Natural killer cell (primary cell): ENCODE data around the gene ACTRT3. TPM values are rescaled to one million over a fixed set of nuclear protein-coding genes. Genes with fewer than 3 reads are reported as not detected.

Source experiments
- ATAC-seq, 3 donors: fragments of 150-1000 bp in 2 of 3; fragments of 200-7000 bp in 1 of 3; cut with Tn5 transposase; 1 replicate in 1 of 3; 2 replicates in 2 of 3; pipeline ENCODE4 v1.10.0; 2021; ENCODE audit warnings: mild to moderate bottlenecking in 2 of 3, moderate library complexity in 2 of 3
- DNase-seq, 2 donors: peaks; one replicate each; pipeline versions ENCODE4 v3.0.0 to v3.0.0-alpha.2; 2013 to 2021; ENCODE audit warnings: mixed read lengths in 1 of 2
- H3K27ac ChIP-seq: one replicate; pipeline ENCODE4 v1.5.1; 2013; ENCODE audit warnings: mild to moderate bottlenecking, low read length
- H3K27me3 ChIP-seq: one replicate; pipeline ENCODE4 v1.6.1; 2013; ENCODE audit warnings: low read length; ENCODE audit not compliant: control insufficient read depth, insufficient read depth
- H3K36me3 ChIP-seq: one replicate; pipeline ENCODE4 v1.6.1; 2013; ENCODE audit warnings: low read length; ENCODE audit not compliant: control insufficient read depth, insufficient read depth
- H3K4me1 ChIP-seq: one replicate; pipeline ENCODE4 v1.6.1; 2013; ENCODE audit warnings: low read length; ENCODE audit not compliant: control insufficient read depth, insufficient read depth
- H3K4me3 ChIP-seq: one replicate; pipeline ENCODE4 v1.5.1; 2013; ENCODE audit warnings: low read length
- H3K9me3 ChIP-seq: one replicate; pipeline ENCODE4 v1.6.1; 2013; ENCODE audit warnings: low read length; ENCODE audit not compliant: control insufficient read depth, insufficient read depth
- H3K27ac Mint-ChIP-seq, 2 donors: one replicate each; pipeline ENCODE4 v1.8.0; 2022; ENCODE audit warnings: mild to moderate bottlenecking in 2 of 2, mixed read lengths in 2 of 2, moderate library complexity in 1 of 2
- H3K27me3 Mint-ChIP-seq, 2 donors: one replicate each; pipeline ENCODE4 v1.8.0; 2022; ENCODE audit warnings: low read depth in 2 of 2, mixed read lengths in 2 of 2
- H3K36me3 Mint-ChIP-seq: one replicate; pipeline ENCODE4 v1.8.0; 2022; ENCODE audit warnings: mixed read lengths
- H3K4me1 Mint-ChIP-seq, 2 donors: one replicate each; pipeline ENCODE4 v1.8.0; 2022; ENCODE audit warnings: mixed read lengths in 2 of 2
- H3K4me3 Mint-ChIP-seq: one replicate; pipeline ENCODE4 v1.8.0; 2022; ENCODE audit warnings: mild to moderate bottlenecking, moderate library complexity, mixed read lengths
- H3K9me3 Mint-ChIP-seq, 2 donors: one replicate each; pipeline ENCODE4 v1.8.0; 2022; ENCODE audit warnings: mixed read lengths in 2 of 2
- WGBS: methylation state at CpG from one replicate; pipeline ENCODE4 v1.1.7; 2013; ENCODE audit warnings: missing lambda C conversion rate; ENCODE audit not compliant: insufficient coverage; 5-methylcytosine and 5-hydroxymethylcytosine counted together
- intact Hi-C: fragments of 100-400 bp; cut with micrococcal nuclease; formaldehyde crosslinking; loops from one replicate; pipeline ENCODE4 v1.14.2; 2022
- total RNA-seq, 4 donors: library from RNA; stranded (reverse); fragments of 120-200 nt in 1 of 4; gene quantifications; one replicate each; pipeline versions ENCODE4 v1.2.3 to v1.2.4, GENCODE V29; 2013 to 2022
- TF ChIP-seq, protein P1 (sequence below): fragments of 200-600 bp; IDR thresholded peaks from one replicate; pipeline ENCODE4 v1.8.0; 2022; ENCODE audit warnings: antibody characterized with exemption

Gene ACTRT3
- total RNA-seq, 3 donors from 2014 or later (not counting 1 experiment from before 2014, with no cell fraction given), result 0.68 TPM; not detected in 2

DNA sequence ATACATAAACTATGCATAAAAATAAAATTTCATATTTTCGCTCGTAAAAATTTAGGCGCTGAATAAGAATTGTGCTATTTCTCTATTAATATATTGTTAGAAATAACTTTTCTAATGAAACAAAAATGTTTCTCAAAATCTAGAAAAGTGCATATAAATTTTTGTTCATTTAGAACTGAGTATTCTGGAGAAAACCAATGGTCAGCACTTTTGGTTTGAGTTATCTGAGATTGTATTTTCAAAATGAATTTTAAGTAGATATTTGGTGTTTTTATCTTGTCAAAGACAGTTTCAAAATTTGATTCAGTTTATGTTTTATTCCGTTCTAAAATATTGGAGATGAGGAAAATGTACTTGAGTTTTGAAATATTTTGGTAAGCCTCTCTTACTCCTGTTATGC, 17.8 kb upstream of the ACTRT3 start:
- Mint-ChIP-seq H3K4me3 (no peak overlapping the region), H3K36me3 (peaks cover 16% of the 10 kb centered on the region), H3K4me1 (peaks cover 5 to 11% of the 10 kb centered on the region in 2 donors), H3K27ac (no peak overlapping the region), H3K9me3 (no peaks in the 10 kb centered on the region), H3K27me3 (no peaks in the 10 kb centered on the region)
- Histone ChIP-seq H3K4me1 (no peaks in the 10 kb centered on the region), H3K27me3 (no peaks in the 10 kb centered on the region), H3K4me3 (no peak overlapping the region), H3K9me3 (no peaks in the 10 kb centered on the region), H3K27ac (no peak overlapping the region), H3K36me3 (peaks cover 58% of the 10 kb centered on the region)
- TF ChIP-seq, protein P1, sequence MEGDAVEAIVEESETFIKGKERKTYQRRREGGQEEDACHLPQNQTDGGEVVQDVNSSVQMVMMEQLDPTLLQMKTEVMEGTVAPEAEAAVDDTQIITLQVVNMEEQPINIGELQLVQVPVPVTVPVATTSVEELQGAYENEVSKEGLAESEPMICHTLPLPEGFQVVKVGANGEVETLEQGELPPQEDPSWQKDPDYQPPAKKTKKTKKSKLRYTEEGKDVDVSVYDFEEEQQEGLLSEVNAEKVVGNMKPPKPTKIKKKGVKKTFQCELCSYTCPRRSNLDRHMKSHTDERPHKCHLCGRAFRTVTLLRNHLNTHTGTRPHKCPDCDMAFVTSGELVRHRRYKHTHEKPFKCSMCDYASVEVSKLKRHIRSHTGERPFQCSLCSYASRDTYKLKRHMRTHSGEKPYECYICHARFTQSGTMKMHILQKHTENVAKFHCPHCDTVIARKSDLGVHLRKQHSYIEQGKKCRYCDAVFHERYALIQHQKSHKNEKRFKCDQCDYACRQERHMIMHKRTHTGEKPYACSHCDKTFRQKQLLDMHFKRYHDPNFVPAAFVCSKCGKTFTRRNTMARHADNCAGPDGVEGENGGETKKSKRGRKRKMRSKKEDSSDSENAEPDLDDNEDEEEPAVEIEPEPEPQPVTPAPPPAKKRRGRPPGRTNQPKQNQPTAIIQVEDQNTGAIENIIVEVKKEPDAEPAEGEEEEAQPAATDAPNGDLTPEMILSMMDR, result no peak
- ATAC-seq (no peak), DNase-seq (no peak)
- intact Hi-C loops, result no loop called here
- WGBS, result no CpG with 5 or more reads among the region's 4 CpGs

DNA sequence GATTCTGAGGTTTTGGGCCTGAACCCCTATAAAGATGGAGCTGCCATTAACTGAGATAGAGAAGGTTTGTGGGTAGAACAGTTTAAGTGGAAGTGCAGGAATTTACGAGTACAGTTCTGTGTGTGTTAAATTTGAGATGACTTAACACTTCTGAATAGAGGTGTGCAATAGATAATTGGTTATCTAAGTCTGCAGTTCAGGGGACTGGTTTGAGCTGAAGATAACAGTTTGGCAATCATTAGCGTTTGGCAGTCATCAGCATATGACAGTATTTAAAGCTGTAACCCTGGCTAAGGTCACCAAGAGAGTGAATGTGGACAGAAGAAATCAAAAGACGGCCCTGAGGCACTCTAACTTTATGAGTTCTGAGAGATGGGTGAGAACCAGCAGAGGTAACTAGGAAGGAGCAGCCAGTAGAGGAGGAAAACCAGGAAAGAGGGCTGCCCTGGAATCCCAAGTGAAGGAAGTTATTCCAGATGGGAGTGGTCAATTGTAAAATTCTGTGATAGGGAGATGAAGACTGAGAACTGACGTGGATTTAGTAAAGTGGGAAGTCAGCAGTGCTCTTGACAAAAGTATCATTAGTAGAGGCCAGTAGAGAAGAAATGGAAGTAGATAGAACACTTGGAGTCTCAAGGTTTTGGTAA, 12.0 kb upstream of the ACTRT3 start:
- DNase-seq (no peak), ATAC-seq (peak in 2 of 3 donors; percentile 28 to 49)
- intact Hi-C loops, result no loop called here
- H3K27ac ChIP-seq, result no peak overlapping the region
- peaks cover 88% of the 10 kb centered on the region for H3K36me3 ChIP-seq
- H3K4me3 ChIP-seq, result no peak overlapping the region
- WGBS, result 80% methylated on average over 4 of the region's 4 CpGs
- no peaks in the 10 kb centered on the region for H3K9me3 Mint-ChIP-seq
- peak overlapping the region; percentile 41 to 77 for H3K27ac Mint-ChIP-seq
- H3K4me1 ChIP-seq, result peaks cover 6% of the 10 kb centered on the region
- peaks cover 34% of the 10 kb centered on the region for H3K36me3 Mint-ChIP-seq
- H3K9me3 ChIP-seq, result no peaks in the 10 kb centered on the region
- H3K27me3 Mint-ChIP-seq, result no peaks in the 10 kb centered on the region
- TF ChIP-seq, protein P1, result no peak
- H3K4me1 Mint-ChIP-seq, result peaks cover 40% of the 10 kb centered on the region in 2 donors
- H3K27me3 ChIP-seq, result no peaks in the 10 kb centered on the region
- H3K4me3 Mint-ChIP-seq, result peak overlapping the region; percentile 72

DNA sequence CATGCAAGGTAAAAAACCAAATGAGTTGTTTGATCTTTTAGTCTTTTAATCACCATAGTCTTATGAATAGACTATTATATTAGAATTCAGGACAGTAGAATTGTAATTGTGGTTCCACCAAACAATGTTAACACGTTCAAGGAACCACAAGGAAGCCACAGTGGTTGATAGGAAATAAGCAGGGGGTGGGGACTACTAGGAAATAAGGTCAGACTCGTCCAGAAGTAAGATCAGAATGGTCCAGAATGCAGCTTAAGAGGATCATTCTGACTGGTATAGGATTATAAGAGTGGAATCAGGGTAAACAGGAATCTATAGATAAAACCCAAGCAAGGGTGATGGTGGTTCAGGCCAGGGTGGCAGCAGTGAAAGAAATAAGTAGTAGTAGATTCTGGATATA, 11.4 kb upstream of the ACTRT3 start:
- Histone ChIP-seq H3K27me3 (no peaks in the 10 kb centered on the region), H3K27ac (no peak overlapping the region), H3K4me1 (peaks cover 6% of the 10 kb centered on the region), H3K4me3 (no peak overlapping the region), H3K36me3 (peaks cover 88% of the 10 kb centered on the region), H3K9me3 (no peaks in the 10 kb centered on the region)
- peak; percentile 24 to 67 (median 53) for ATAC-seq
- WGBS, result 8% methylated on average over 2 of the region's 2 CpGs
- Mint-ChIP-seq H3K27me3 (no peaks in the 10 kb centered on the region), H3K9me3 (no peaks in the 10 kb centered on the region), H3K4me1 (peaks cover 40% of the 10 kb centered on the region in 2 donors), H3K4me3 (peak overlapping the region; percentile 72), H3K36me3 (peaks cover 28% of the 10 kb centered on the region), H3K27ac (peak overlapping the region; percentile 41 to 77)
- intact Hi-C loops, result no loop called here
- DNase-seq, result no peak
- TF ChIP-seq, protein P1, result no peak

DNA sequence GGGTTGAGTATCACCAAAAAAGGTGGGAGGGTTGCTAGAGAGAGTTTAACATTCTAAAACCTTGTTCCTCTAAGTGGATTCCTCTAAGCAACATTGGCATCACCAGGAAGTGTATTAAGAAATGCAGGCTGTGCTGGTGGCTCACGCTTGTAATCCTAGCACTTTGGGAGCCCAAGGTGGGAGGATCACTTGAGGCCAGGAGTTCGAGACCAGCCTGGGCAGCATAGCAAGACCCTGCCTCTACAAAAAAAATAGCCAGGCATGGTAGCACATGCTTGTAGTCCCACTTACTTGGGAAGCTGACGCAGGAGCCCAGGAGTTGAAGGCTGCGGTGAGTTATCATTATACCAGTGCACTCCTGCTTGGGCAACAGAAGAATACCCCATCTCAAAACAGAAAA, 8.5 kb upstream of the ACTRT3 start:
- peaks cover 6% of the 10 kb centered on the region for H3K4me1 ChIP-seq
- H3K27ac Mint-ChIP-seq, result no peak overlapping the region
- no peaks in the 10 kb centered on the region for H3K27me3 Mint-ChIP-seq
- H3K36me3 ChIP-seq, result peaks cover 74% of the 10 kb centered on the region
- WGBS, result 88% methylated on average over 4 of the region's 4 CpGs
- H3K27ac ChIP-seq, result no peak overlapping the region
- H3K27me3 ChIP-seq, result no peaks in the 10 kb centered on the region
- ATAC-seq (no peak), DNase-seq (no peak)
- H3K4me3 Mint-ChIP-seq, result no peak overlapping the region
- peaks cover 61 to 62% of the 10 kb centered on the region in 2 donors for H3K4me1 Mint-ChIP-seq
- H3K36me3 Mint-ChIP-seq, result peaks cover 20% of the 10 kb centered on the region
- no peaks in the 10 kb centered on the region for H3K9me3 ChIP-seq
- TF ChIP-seq, protein P1, result no peak
- H3K9me3 Mint-ChIP-seq, result no peaks in the 10 kb centered on the region
- no peak overlapping the region for H3K4me3 ChIP-seq
- intact Hi-C loops, result no loop called here
